Tracheal epithelial cell (primary cell): ENCODE results near the gene PCP4. TPM values are rescaled to one million over a fixed set of nuclear protein-coding genes. Genes with fewer than 3 reads are reported as not detected.

Experiments
- total RNA-seq: library from RNA; depleted of rRNA; stranded (reverse); fragments of >200 nt; gene quantifications from 2 replicates; pipeline ENCODE4 v1.2.1, GENCODE V29; 2014

The PCP4 gene
- not detected in 2 replicates for total RNA-seq

DNA sequence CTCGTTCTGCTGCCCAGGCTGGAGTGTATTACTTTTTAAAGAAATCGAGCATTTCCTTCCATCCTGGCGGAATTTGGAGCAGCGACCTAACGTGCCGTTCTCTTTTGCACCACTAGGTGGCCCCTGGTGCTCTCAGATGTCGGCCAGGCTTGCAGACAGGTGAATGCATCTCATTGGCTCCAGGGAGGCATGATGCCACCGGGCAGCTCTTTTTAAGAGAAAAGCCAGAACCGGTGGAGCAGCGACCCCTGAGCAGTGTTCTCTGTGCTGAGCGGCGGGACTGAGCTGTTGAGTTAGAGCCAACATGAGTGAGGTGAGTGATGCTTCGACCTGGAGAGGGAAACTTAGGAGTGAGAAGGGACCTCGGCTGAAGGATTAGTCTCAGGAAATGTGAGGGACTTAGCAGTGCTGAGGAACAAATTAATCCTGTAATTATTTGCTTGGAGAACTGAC is at the start of gene PCP4:
Gene PCP4 (plus strand): TSS at position 241 of the 453 bp plus-strand sequence. CDS start 64 bp downstream, at position 305.

Other genes with a start within 250 kb of the PCP4 start
- gene IGSF5, start 122.3 kb upstream of the PCP4 start, total RNA-seq: not detected in 2 replicates